Left ventricle myocardium inferior (tissue), 1 donor: ENCODE data around the gene TIAM2. TPM values are rescaled to one million over a fixed set of nuclear protein-coding genes. Genes with fewer than 3 reads are reported as not detected.
A peak's percentile ranks its signal among the peaks of the same experiment; 100 is the strongest.

Source experiments
- DNase-seq: peaks from one replicate; pipeline ENCODE4 v3.0.0-alpha.2; 2020
- H3K27ac ChIP-seq: fragments of 200-600 bp; replicated peaks from 2 replicates; pipeline ENCODE4 v1.8.0; 2021
- H3K27me3 ChIP-seq: fragments of 200-600 bp; 2 replicates; pipeline ENCODE4 v1.8.0; 2021; ENCODE audit warnings: low read depth
- H3K36me3 ChIP-seq: fragments of 200-600 bp; 2 replicates; pipeline ENCODE4 v1.8.0; 2021
- H3K4me1 ChIP-seq: fragments of 200-600 bp; 2 replicates; pipeline ENCODE4 v1.8.0; 2021
- H3K4me3 ChIP-seq: fragments of 200-600 bp; 2 replicates; pipeline ENCODE4 v1.8.0; 2021; ENCODE audit warnings: mild to moderate bottlenecking, moderate library complexity
- H3K9me3 ChIP-seq: fragments of 200-600 bp; replicated peaks from 2 replicates; pipeline ENCODE4 v1.8.0; 2021
- intact Hi-C: fragments of 100-400 bp; cut with micrococcal nuclease; formaldehyde crosslinking; loops from one replicate; pipeline ENCODE4 v1.11.0; 2022
- total RNA-seq: library from RNA; stranded (reverse); fragmentation: NEBNext Ultra II Directional; extraction: Animal tissue kit (Norgen Biotek cat#: 25700); gene quantifications from one replicate; pipeline ENCODE4 v1.2.1, GENCODE V29; 2021
- TF ChIP-seq, protein P1 (sequence below): fragments of 200-600 bp; IDR thresholded peaks from 2 replicates; pipeline ENCODE4 v1.8.0; 2021; ENCODE audit warnings: antibody characterized with exemption, mild to moderate bottlenecking, borderline replicate concordance
- donor health status: DM: no; HTN: yes; CAD: no; lungs with severe emphysema.

TIAM2 gene
- total RNA-seq, 1 donor from 2014 or later, result 12.0 TPM

DNA sequence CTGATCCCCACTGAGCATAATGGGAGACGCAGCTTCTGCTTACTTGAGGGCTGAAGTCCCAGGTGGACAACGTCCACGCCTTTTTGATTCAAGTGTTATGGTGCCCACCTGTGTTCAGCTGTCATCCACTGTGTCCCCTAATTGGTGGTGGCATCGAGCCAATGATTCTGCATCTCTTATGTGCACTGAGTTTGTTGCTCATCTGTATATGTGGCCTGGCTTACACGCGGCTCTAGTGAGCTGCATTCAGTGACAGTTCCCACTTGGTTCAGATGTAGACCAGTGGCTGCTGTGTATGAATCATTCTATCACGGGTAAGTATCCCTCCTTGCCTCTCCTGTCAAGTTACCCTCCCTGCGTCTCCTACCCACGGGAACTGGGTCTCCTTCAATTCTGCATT is 137.5 kb downstream of the TIAM2 start:
- Histone ChIP-seq H3K9me3 (no peaks in the 10 kb centered on the region), H3K27me3 (no peaks in the 10 kb centered on the region), H3K4me1 (no peaks in the 10 kb centered on the region), H3K36me3 (no peaks in the 10 kb centered on the region), H3K4me3 (no peak overlapping the region), H3K27ac (no peak overlapping the region)
- no peak for DNase-seq
- intact Hi-C loops, result no loop called here
- TF ChIP-seq, protein P1, sequence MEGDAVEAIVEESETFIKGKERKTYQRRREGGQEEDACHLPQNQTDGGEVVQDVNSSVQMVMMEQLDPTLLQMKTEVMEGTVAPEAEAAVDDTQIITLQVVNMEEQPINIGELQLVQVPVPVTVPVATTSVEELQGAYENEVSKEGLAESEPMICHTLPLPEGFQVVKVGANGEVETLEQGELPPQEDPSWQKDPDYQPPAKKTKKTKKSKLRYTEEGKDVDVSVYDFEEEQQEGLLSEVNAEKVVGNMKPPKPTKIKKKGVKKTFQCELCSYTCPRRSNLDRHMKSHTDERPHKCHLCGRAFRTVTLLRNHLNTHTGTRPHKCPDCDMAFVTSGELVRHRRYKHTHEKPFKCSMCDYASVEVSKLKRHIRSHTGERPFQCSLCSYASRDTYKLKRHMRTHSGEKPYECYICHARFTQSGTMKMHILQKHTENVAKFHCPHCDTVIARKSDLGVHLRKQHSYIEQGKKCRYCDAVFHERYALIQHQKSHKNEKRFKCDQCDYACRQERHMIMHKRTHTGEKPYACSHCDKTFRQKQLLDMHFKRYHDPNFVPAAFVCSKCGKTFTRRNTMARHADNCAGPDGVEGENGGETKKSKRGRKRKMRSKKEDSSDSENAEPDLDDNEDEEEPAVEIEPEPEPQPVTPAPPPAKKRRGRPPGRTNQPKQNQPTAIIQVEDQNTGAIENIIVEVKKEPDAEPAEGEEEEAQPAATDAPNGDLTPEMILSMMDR, result no peak

DNA sequence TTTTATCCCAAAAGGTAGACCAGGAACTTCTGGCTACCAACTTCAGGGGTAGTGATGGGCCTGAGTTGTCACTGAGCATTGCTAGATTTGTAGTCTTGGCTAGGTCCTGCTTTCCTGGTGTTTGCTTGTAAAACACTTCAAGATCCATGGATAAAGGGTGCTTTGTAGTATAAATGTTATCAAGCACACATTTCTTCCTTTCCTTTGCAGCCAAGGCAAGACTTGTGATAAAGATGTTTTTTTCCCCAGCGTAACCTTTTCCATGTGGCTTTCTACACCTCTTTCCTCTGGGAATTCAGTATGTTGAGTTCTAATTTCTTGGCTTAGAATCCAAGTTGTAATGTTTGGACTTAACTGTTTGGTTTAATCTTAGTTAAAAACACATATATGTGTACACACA is 145.9 kb downstream of the TIAM2 start:
- Histone ChIP-seq H3K9me3 (no peaks in the 10 kb centered on the region), H3K36me3 (no peaks in the 10 kb centered on the region), H3K4me1 (peaks cover 21% of the 10 kb centered on the region), H3K27me3 (no peaks in the 10 kb centered on the region), H3K27ac (no peak overlapping the region), H3K4me3 (no peak overlapping the region)
- intact Hi-C loops, result no loop called here
- TF ChIP-seq, protein P1, result no peak
- DNase-seq, result no peak

DNA sequence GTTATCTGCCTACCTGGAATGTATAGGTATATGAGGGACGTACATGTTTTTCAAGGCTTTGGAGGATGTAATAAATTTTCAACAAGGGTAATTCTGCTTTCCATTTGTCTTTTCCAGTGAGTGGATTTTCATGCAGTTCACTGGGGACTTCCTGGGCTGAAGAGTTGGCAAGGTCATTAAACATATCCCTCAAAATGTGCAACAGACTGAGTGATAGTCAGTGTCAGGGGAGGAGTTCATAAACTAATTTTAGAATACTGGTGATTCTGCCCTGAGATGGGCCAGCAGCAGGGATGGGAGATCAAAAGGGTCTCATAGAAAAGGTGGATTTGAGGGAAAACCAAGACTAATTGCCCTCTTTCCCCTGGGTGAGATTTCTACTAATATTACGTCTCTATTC is 146.4 kb downstream of the TIAM2 start:
- Histone ChIP-seq H3K4me3 (no peak overlapping the region), H3K9me3 (no peaks in the 10 kb centered on the region), H3K27ac (no peak overlapping the region), H3K27me3 (no peaks in the 10 kb centered on the region), H3K4me1 (peaks cover 21% of the 10 kb centered on the region), H3K36me3 (no peaks in the 10 kb centered on the region)
- TF ChIP-seq, protein P1, result no peak
- intact Hi-C loops, result no loop called here
- DNase-seq, result no peak

DNA sequence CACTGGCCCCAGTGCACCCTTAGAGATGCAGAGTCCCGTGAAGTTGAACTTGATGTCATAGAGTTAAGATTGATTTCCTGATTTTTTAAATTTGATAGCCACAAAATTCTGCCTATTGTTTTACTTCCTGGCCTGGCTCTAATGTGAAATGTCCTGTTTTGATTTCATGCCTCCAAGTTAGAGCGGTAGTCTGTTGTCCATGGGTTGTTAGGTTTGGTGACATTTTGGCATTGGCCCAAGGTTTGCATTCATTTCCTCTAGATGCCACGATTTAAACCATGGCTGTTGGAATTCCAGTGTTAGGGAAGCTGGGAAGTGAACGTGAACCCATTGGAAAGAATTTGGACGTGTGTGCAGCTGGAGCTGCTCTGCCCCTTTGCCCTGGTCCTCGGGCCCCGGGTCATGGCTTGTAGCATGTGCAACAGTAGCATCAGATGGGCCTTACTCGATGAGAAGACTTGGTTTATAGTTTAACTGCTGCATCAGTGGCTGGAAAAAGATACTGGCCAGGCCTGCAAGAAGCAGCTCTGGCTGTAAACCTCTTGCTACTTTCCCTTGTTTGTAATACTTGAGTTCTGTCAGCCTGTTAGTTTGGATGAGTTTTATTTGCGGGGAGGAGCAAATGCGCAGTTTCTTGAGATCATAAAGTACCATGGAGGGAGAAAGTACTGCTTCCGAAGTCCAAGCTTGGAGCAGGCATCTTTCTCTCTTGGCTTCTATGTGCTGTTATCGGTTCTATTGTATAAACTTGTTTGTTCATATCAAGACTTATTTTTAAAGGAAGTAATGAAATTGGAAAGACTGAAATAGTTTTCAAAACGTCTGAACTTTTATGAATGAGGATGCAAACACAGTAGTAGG is 147.3 kb downstream of the TIAM2 start:
- H3K4me1 ChIP-seq, result peaks cover 21% of the 10 kb centered on the region
- H3K27me3 ChIP-seq, result no peaks in the 10 kb centered on the region
- H3K36me3 ChIP-seq, result no peaks in the 10 kb centered on the region
- no peaks in the 10 kb centered on the region for H3K9me3 ChIP-seq
- peak overlapping the region; percentile 10 for H3K27ac ChIP-seq
- no peak for DNase-seq
- peak overlapping the region; percentile 34 for H3K4me3 ChIP-seq
- intact Hi-C loops, result no loop called here
- TF ChIP-seq, protein P1, result no peak

DNA sequence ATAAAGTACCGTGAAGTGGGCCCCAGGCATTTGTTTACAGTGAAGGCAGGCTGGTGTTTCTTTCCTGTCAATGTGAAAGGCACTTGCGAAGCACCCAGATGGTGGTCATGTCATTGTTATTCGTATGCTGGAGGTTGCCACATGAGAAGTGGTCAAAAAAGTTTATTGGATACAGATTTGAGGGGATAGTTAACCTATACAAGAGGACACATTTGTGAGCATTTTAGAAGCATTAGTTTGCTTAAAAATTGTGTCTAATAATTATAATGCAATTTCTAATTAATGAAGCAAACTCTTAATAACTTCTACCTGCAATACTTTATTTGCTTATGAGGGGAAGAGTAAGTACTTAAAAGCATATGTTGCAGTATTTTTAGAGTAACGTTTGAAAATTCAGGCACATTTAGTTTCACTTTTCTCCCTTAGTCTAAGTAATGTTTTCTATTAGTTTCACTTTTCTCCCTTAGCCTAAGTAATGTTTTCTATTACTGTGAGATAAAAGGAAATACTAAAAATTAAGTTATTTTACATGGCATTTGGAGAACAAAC is 148.0 kb downstream of the TIAM2 start:
- peaks cover 21% of the 10 kb centered on the region for H3K4me1 ChIP-seq
- peak overlapping the region; percentile 10 for H3K27ac ChIP-seq
- TF ChIP-seq, protein P1, result no peak
- peak overlapping the region; percentile 34 for H3K4me3 ChIP-seq
- H3K27me3 ChIP-seq, result no peaks in the 10 kb centered on the region
- H3K36me3 ChIP-seq, result no peaks in the 10 kb centered on the region
- no peak for DNase-seq
- intact Hi-C loops, result no loop called here
- H3K9me3 ChIP-seq, result no peaks in the 10 kb centered on the region
